MG63 (cell line): ENCODE measurements around the gene CRTAC1. TPM values are rescaled to one million over a fixed set of nuclear protein-coding genes. Genes with fewer than 3 reads are reported as not detected.

ENCODE experiments used
- DNase-seq: peaks from one replicate; pipeline ENCODE4 v3.0.0-alpha.2; 2020
- H3K27me3 ChIP-seq: fragments of 250-450 bp; sonication (Bioruptor Pico); 2 replicates; pipeline ENCODE4 v1.5.1; 2020; ENCODE audit warnings: mild to moderate bottlenecking, moderate library complexity
- H3K36me3 ChIP-seq: fragments of 250-450 bp; sonication (Bioruptor Pico); 2 replicates; pipeline ENCODE4 v1.5.1; 2020; ENCODE audit warnings: mild to moderate bottlenecking, moderate library complexity
- H3K4me3 ChIP-seq: fragments of 250-450 bp; sonication (Bioruptor Pico); 2 replicates; pipeline ENCODE4 v1.5.1; 2020; ENCODE audit warnings: mild to moderate bottlenecking, moderate library complexity
- H3K9me3 ChIP-seq: fragments of 250-450 bp; sonication (Bioruptor Pico); 2 replicates; pipeline ENCODE4 v1.5.1; 2020; ENCODE audit warnings: mild to moderate bottlenecking, moderate library complexity
- total RNA-seq: library from RNA; depleted of rRNA; stranded (reverse); fragments of >200 nt; shearing (Covaris generic); gene quantifications from 2 replicates; pipeline ENCODE4 v1.2.3, GENCODE V29; 2014; ENCODE audit warnings: low replicate concordance; rRNA removed

CRTAC1 gene
- total RNA-seq, 1 experiment from 2014 or later, result not detected

- H3K27me3 ChIP-seq, result no peaks in the 10 kb centered on the region
- no peaks in the 10 kb centered on the region for H3K9me3 ChIP-seq
- no peaks in the 10 kb centered on the region for H3K36me3 ChIP-seq
- no peak for DNase-seq
- no peak overlapping the region for H3K4me3 ChIP-seq
Observed at GRCh38 chr10:97836446-97836845, 194.0 kb downstream of the CRTAC1 start.

GRCh38 chr10:97831259-97831658, 199.2 kb downstream of the CRTAC1 start:
- no peak for DNase-seq
- Histone ChIP-seq H3K9me3 (no peaks in the 10 kb centered on the region), H3K27me3 (no peaks in the 10 kb centered on the region), H3K4me3 (no peak overlapping the region), H3K36me3 (no peaks in the 10 kb centered on the region)

GRCh38 chr10:97830064-97830463, 200.4 kb downstream of the CRTAC1 start:
- Histone ChIP-seq H3K36me3 (no peaks in the 10 kb centered on the region), H3K4me3 (no peak overlapping the region), H3K9me3 (no peaks in the 10 kb centered on the region), H3K27me3 (no peaks in the 10 kb centered on the region)
- DNase-seq, result no peak

GRCh38 chr10:97828721-97829120, 201.7 kb downstream of the CRTAC1 start:
- Histone ChIP-seq H3K36me3 (no peaks in the 10 kb centered on the region), H3K9me3 (no peaks in the 10 kb centered on the region), H3K27me3 (no peaks in the 10 kb centered on the region), H3K4me3 (no peak overlapping the region)
- DNase-seq, result no peak

GRCh38 chr10:97827702-97828291, 202.6 kb downstream of the CRTAC1 start:
- Histone ChIP-seq H3K27me3 (no peaks in the 10 kb centered on the region), H3K4me3 (no peak overlapping the region), H3K36me3 (no peaks in the 10 kb centered on the region), H3K9me3 (no peaks in the 10 kb centered on the region)
- DNase-seq, result peak; percentile 74

- H3K36me3 ChIP-seq, result no peaks in the 10 kb centered on the region
- no peak overlapping the region for H3K4me3 ChIP-seq
Observed at GRCh38 chr10:97826892-97827291, 203.5 kb downstream of the CRTAC1 start.

GRCh38 chr10:97825020-97825760, 205.2 kb downstream of the CRTAC1 start:
- peak; percentile 36 for DNase-seq
- Histone ChIP-seq H3K4me3 (no peak overlapping the region), H3K27me3 (no peaks in the 10 kb centered on the region), H3K36me3 (no peaks in the 10 kb centered on the region), H3K9me3 (no peaks in the 10 kb centered on the region)

More at GRCh38 chr10:97826892-97827291, 203.5 kb downstream of the CRTAC1 start:
- Histone ChIP-seq H3K9me3 (no peaks in the 10 kb centered on the region), H3K27me3 (no peaks in the 10 kb centered on the region)
- no peak for DNase-seq

- no peak for DNase-seq
Observed at GRCh38 chr10:97823734-97824133, 206.7 kb downstream of the CRTAC1 start.

GRCh38 chr10:97822261-97822687, 208.1 kb downstream of the CRTAC1 start:
- no peak for DNase-seq
- Histone ChIP-seq H3K36me3 (no peaks in the 10 kb centered on the region), H3K27me3 (no peaks in the 10 kb centered on the region), H3K4me3 (no peak overlapping the region), H3K9me3 (no peaks in the 10 kb centered on the region)

More at GRCh38 chr10:97823734-97824133, 206.7 kb downstream of the CRTAC1 start:
- no peaks in the 10 kb centered on the region for H3K9me3 ChIP-seq
- no peaks in the 10 kb centered on the region for H3K27me3 ChIP-seq
- no peaks in the 10 kb centered on the region for H3K36me3 ChIP-seq
- H3K4me3 ChIP-seq, result no peak overlapping the region

- no peaks in the 10 kb centered on the region for H3K36me3 ChIP-seq
- no peak overlapping the region for H3K4me3 ChIP-seq
- no peaks in the 10 kb centered on the region for H3K9me3 ChIP-seq
- no peaks in the 10 kb centered on the region for H3K27me3 ChIP-seq
- no peak for DNase-seq
Observed at GRCh38 chr10:97821308-97822038, 208.9 kb downstream of the CRTAC1 start.

- no peaks in the 10 kb centered on the region for H3K27me3 ChIP-seq
- H3K36me3 ChIP-seq, result no peaks in the 10 kb centered on the region
- H3K9me3 ChIP-seq, result no peaks in the 10 kb centered on the region
- no peak overlapping the region for H3K4me3 ChIP-seq
- DNase-seq, result no peak
Observed at GRCh38 chr10:97820096-97820704, 210.2 kb downstream of the CRTAC1 start.

GRCh38 chr10:97818572-97818971, 211.8 kb downstream of the CRTAC1 start:
- no peaks in the 10 kb centered on the region for H3K36me3 ChIP-seq
- no peak overlapping the region for H3K4me3 ChIP-seq
- no peaks in the 10 kb centered on the region for H3K9me3 ChIP-seq
- H3K27me3 ChIP-seq, result no peaks in the 10 kb centered on the region
- no peak for DNase-seq

GRCh38 chr10:97816609-97817008, 213.8 kb downstream of the CRTAC1 start:
- H3K4me3 ChIP-seq, result no peak overlapping the region
- no peak for DNase-seq
- no peaks in the 10 kb centered on the region for H3K27me3 ChIP-seq
- H3K36me3 ChIP-seq, result no peaks in the 10 kb centered on the region
- H3K9me3 ChIP-seq, result no peaks in the 10 kb centered on the region

Other genes starting within 250 kb of the CRTAC1 start
- 0.20 TPM in 1 of 2 replicates, not detected in the other for gene GOLGA7B, start 180.8 kb downstream of the CRTAC1 start, total RNA-seq
- 6.3 and 7.1 TPM in 2 replicates for gene R3HCC1L, start 104.0 kb upstream of the CRTAC1 start, total RNA-seq
- not detected in 2 replicates for gene LOXL4, start 237.6 kb upstream of the CRTAC1 start, total RNA-seq